Activated CD4-positive, alpha-beta T cell treated with anti-CD3 and anti-CD28 coated beads, Interleukin-2, amount 50 U/mL, for 24 hours (primary cell): ENCODE measurements around the gene NAV2.

Experiments used
- DNase-seq, 2 donors: peaks; one replicate each; pipeline ENCODE4 v3.0.0-alpha.2; 2020; ENCODE audit warnings: low read depth in 1 of 2, low spot score in 1 of 2

Gene NAV2

GRCh38 chr11:20161923-20162744 lies 449.5 kb downstream of the NAV2 start:
- DNase-seq, result no peak

- DNase-seq, result no peak
Observed at GRCh38 chr11:20162824-20163782, 450.5 kb downstream of the NAV2 start.

- DNase-seq, result no peak
Observed at GRCh38 chr11:20163783-20164481, 451.3 kb downstream of the NAV2 start.
